AG09309 (cell line): ENCODE data around the gene RPS6KA2.

Source experiments
- DNase-seq: peaks from one replicate; pipeline ENCODE4 v3.0.0-alpha.2; 2010; ENCODE audit warnings: low read depth
- H3K4me3 ChIP-seq: 2 replicates; pipeline ENCODE4 v1.5.1; 2011; ENCODE audit warnings: mild to moderate bottlenecking, low read depth, low read length, moderate library complexity; ENCODE audit not compliant: control insufficient read depth
- CTCF ChIP-seq: IDR thresholded peaks from 2 replicates; pipeline ENCODE4 v1.5.1; 2011; ENCODE audit warnings: mild to moderate bottlenecking, low read depth, low read length, inconsistent platforms; ENCODE audit not compliant: insufficient read depth, control insufficient read depth; ENCODE audit errors: missing control alignments

The RPS6KA2 gene

GRCh38 chr6:166526937-166527336 is 100.1 kb downstream of the RPS6KA2 start:
- no peak for TF ChIP-seq CTCF
- H3K4me3 ChIP-seq, result no peak overlapping the region
- no peak for DNase-seq

DNA sequence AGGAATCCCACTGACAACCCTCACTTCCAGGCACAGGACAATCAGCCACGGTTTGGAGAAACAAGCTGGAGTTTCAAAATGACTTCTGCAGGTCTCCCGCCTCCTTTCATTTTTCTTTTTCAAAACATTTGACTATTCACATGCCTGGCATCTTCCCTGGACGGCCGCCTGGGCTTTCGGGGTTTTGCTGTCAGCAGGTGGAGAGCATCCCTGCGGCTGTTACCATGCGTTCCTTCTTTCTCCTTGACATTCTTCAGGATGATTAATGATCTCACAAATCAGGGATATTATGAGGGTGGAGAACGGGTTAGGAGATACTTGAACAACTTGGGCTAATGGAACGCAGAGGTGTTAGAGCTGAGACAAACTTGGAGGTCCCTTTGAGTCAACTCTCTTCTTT is 101.5 kb downstream of the RPS6KA2 start:
- no peak for DNase-seq
- H3K4me3 ChIP-seq, result no peak overlapping the region
- no peak for TF ChIP-seq CTCF

- DNase-seq, result no peak
- no peak overlapping the region for H3K4me3 ChIP-seq
- no peak for TF ChIP-seq CTCF
Observed at GRCh38 chr6:166523782-166524559, 103.1 kb downstream of the RPS6KA2 start.

DNA sequence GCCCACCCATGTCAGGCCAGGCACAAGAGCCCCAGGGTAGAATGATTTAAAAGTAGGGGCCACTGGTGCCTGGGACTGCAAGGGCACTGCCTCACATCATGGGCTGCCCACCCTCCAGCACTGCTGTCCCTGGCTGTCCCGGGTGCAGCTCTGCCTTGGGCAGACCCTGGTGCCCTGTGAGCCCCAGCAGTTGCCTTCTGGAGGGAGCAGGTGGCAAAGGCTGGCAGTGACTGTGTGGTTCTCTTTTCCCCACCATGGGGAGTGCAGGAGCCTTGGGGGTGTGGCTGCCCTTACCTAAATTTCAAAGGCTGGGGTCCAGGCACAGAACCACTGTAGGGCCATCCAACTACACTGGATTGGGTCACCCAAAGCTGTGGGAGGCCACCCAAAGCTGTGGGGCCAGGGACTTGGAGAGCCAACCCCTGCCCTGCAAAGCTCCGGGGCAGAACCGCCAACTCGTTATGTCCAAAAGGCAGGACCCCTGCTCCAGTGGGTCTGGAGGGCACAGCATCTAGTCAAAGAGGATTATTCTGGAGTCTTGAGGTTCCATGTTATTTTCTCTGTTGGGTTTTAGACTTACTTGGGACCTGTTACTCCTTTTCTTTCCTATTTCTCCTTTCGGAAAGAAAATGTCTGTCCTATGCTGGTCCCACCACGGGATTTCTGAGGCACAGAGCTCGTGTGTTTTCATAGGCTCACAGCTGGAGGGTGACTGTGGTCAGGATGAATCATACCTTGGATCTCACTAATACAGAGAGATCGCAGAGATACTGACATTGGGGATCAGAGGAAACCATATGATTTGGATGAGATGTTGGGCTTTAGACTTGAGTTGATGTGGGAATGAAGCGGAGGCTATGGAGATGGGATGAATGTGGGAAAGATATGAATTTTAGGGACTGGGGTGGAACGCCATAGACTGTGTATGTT is 105.9 kb downstream of the RPS6KA2 start:
- no peak for TF ChIP-seq CTCF
- DNase-seq, result no peak
- no peak overlapping the region for H3K4me3 ChIP-seq

- DNase-seq, result no peak
- H3K4me3 ChIP-seq, result no peak overlapping the region
- TF ChIP-seq CTCF, result no peak
Observed at GRCh38 chr6:166516251-166516884, 110.7 kb downstream of the RPS6KA2 start.

DNA sequence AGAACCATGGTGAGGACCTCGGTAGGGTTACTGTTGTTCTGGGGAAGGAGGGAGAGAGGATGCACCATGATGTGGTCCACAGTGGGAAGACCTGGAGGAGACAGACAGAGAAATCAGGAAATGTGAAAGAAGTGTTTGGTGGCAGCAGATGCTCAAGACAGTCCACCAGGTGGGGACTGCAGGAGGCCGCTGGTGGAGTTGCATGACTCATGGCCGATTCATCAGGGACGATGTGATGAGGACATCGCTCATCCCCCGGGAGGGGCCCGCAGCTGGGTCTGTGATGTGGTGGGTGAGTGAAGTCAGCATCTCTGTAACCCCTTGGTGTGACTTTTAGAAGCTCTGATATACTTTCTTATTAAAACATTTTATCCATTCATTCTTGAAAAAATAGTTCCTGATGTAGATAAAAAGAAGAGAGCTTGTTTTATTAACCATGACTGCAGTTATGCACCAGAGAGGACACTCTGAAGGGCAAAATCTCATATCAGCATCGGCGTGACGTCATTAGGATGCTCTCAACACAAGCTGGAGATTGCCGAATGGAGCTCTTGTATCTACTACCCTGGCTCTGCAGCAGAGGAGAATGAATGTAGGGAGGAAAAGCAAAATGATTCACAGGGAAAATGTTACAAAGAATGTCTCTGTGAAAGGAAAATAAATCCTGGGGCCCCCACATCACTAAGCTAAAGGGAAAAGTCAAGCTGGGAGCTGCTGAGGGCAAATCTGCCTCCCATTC is 111.8 kb downstream of the RPS6KA2 start:
- H3K4me3 ChIP-seq, result no peak overlapping the region
- DNase-seq, result peak; percentile 59
- peak; percentile 70 for TF ChIP-seq CTCF
